VCaP (cell line): Measurements from ENCODE around the gene TMEM187.
A peak's percentile ranks its signal among the peaks of the same experiment; 100 is the strongest.

ENCODE experiments used
- H3K27ac ChIP-seq: fragments of 450-650 bp; 2 replicates; pipeline ENCODE4 v1.5.1; 2017
- TF ChIP-seq, protein P1 (sequence below): fragments of 450-650 bp; conservative IDR thresholded peaks from 2 replicates; pipeline ENCODE4 v1.5.1; 2017; ENCODE audit warnings: mild to moderate bottlenecking, moderate library complexity

Gene TMEM187

GRCh38 chrX:153926858-153927671, 45.5 kb upstream of the TMEM187 start:
- TF ChIP-seq, protein P1, sequence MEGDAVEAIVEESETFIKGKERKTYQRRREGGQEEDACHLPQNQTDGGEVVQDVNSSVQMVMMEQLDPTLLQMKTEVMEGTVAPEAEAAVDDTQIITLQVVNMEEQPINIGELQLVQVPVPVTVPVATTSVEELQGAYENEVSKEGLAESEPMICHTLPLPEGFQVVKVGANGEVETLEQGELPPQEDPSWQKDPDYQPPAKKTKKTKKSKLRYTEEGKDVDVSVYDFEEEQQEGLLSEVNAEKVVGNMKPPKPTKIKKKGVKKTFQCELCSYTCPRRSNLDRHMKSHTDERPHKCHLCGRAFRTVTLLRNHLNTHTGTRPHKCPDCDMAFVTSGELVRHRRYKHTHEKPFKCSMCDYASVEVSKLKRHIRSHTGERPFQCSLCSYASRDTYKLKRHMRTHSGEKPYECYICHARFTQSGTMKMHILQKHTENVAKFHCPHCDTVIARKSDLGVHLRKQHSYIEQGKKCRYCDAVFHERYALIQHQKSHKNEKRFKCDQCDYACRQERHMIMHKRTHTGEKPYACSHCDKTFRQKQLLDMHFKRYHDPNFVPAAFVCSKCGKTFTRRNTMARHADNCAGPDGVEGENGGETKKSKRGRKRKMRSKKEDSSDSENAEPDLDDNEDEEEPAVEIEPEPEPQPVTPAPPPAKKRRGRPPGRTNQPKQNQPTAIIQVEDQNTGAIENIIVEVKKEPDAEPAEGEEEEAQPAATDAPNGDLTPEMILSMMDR: no peak
- peak overlapping the region; percentile 91 for H3K27ac ChIP-seq

DNA sequence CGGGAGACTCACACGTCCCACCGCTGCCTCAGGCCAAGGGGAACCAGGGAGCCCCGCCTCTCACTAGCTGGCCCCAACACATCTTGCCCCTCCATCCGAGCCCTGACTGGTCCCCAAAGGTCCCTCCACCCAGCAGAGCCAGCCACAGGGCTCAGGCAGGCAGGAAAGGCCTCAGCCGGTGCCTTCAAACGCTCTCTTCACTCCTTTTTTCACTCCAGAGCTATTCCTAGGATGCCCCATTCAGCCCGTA, 45.0 kb upstream of the TMEM187 start:
- H3K27ac ChIP-seq: peak overlapping the region; percentile 91
- TF ChIP-seq, protein P1: no peak

- H3K27ac ChIP-seq: peak overlapping the region; percentile 91
Measured at GRCh38 chrX:153927922-153928760, 44.4 kb upstream of the TMEM187 start.

DNA sequence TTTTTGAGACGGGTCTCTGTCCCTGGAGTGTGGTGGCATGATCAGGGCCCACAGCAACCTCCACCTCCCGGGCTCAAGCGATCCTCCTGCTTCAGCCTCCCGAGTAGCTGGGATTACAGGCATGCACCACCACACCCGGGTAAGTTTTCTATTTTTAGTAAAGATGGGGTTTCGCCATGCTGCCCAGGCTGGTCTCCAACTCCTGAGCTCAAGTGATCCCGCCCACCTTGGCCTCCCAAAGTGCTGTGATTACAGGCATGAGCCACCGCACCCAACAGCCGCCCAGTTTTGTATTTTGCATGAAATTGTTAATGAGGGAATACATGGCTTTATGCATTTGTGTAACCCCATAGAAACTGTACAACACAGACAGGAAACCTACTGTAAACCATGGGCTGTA, 43.7 kb upstream of the TMEM187 start:
- peak overlapping the region; percentile 91 for H3K27ac ChIP-seq
- TF ChIP-seq, protein P1: no peak

More at GRCh38 chrX:153927922-153928760, 44.4 kb upstream of the TMEM187 start:
- TF ChIP-seq, protein P1: peak; percentile 18; the same call in 1 of the 2 replicates

DNA sequence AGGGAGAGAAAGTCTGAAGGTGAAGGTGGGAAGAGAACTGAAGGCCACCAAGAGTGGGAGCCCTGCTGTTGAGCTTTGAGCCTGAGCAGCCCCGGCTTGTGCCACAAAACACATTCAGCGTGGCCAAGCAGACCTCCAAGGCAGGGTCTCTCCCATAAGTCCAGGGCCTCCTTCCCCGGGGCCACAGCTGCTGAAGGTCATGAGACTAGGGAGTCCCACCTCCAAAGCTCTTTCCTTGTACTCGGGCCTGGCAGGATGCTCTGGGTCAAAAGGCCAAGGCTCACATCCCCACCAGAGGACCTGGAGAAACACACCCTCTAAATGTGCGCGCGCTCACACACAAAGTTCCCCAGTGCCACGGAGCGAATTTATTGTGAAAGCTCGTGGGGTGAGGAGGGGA, 43.0 kb upstream of the TMEM187 start:
- TF ChIP-seq, protein P1: no peak
- H3K27ac ChIP-seq: peak overlapping the region; percentile 91

- H3K27ac ChIP-seq: peak overlapping the region; percentile 91
- TF ChIP-seq, protein P1: no peak
Measured at GRCh38 chrX:153930011-153930910, 42.3 kb upstream of the TMEM187 start.
